HG03442 (cell line): ENCODE data around the gene SLC22A16.

Experiments
- ATAC-seq: cut with Tn5 transposase; IDR thresholded peaks from one replicate; pipeline ENCODE4 v1.9.1; 2021; ENCODE audit warnings: mild to moderate bottlenecking, moderate library complexity; ENCODE audit not compliant: unreplicated experiment

Gene SLC22A16

GRCh38 chr6:110409794-110410193 lies 66.6 kb downstream of the SLC22A16 start:
- ATAC-seq: no peak

- ATAC-seq: no peak
Measured at GRCh38 chr6:110408901-110409300, 67.5 kb downstream of the SLC22A16 start.

GRCh38 chr6:110404607-110405006 lies 71.8 kb downstream of the SLC22A16 start:
- no peak for ATAC-seq

GRCh38 chr6:110401585-110402176 lies 74.7 kb downstream of the SLC22A16 start:
- ATAC-seq: no peak

- no peak for ATAC-seq
Measured at GRCh38 chr6:110400208-110400607, 76.2 kb downstream of the SLC22A16 start.

GRCh38 chr6:110399219-110400071 lies 77.0 kb downstream of the SLC22A16 start:
- ATAC-seq: no peak

GRCh38 chr6:110398778-110399177 lies 77.6 kb downstream of the SLC22A16 start:
- no peak for ATAC-seq

GRCh38 chr6:110395221-110395620 lies 81.2 kb downstream of the SLC22A16 start:
- ATAC-seq: no peak

GRCh38 chr6:110394409-110394808 lies 82.0 kb downstream of the SLC22A16 start:
- no peak for ATAC-seq

GRCh38 chr6:110392727-110393126 lies 83.7 kb downstream of the SLC22A16 start:
- ATAC-seq: no peak

- no peak for ATAC-seq
Measured at GRCh38 chr6:110390404-110390803, 86.0 kb downstream of the SLC22A16 start.

GRCh38 chr6:110389689-110390382 lies 86.6 kb downstream of the SLC22A16 start:
- no peak for ATAC-seq

- ATAC-seq: no peak
Measured at GRCh38 chr6:110387986-110388385, 88.4 kb downstream of the SLC22A16 start.

- ATAC-seq: no peak
Measured at GRCh38 chr6:110385458-110385863, 91.0 kb downstream of the SLC22A16 start.

GRCh38 chr6:110378552-110378951 lies 97.9 kb downstream of the SLC22A16 start:
- no peak for ATAC-seq
